ENCODE data around the gene FERMT2. TPM values are rescaled to one million over a fixed set of nuclear protein-coding genes. Genes with fewer than 3 reads are reported as not detected.

FERMT2 gene
- total and polyA plus RNA-seq, 2 donors (not counting 1 experiment from before 2014, with no cell fraction given): 0.05 TPM; not detected in 1

- no peak overlapping the region for H3K4me3 ChIP-seq (ENCODE audit: control extremely low read depth in 1 of 5, extremely low read depth in 1 of 5, insufficient read depth in 1 of 5, low read depth in 2 of 5, low read length in 4 of 5)
- ChIA-PET CTCF (no interaction called here), POLR2A (no interaction called here)
- H3K9me3 ChIP-seq (ENCODE audit: control extremely low read depth in 1 of 3, control insufficient read depth in 2 of 3, insufficient read depth in 1 of 3, low read length in 2 of 3): no peaks in the 10 kb centered on the region
- TF ChIP-seq EZH2 (IDR thresholded peaks at IDR 0.05; ENCODE audit: borderline replicate concordance, insufficient read depth, low read depth, low read length, poor library complexity, severe bottlenecking) (no peak), CTCF (IDR thresholded peaks at IDR 0.05) (no peak)
- Mint-ChIP-seq H3K27ac (no peak overlapping the region), H3K9me3 (ENCODE audit: insufficient read depth) (no peaks in the 10 kb centered on the region), H3K4me3 (no peak overlapping the region), H3K4me1 (no peaks in the 10 kb centered on the region), H3K27me3 (peaks cover 10% of the 10 kb centered on the region)
- intact Hi-C loops (cut with micrococcal nuclease): no loop called here
- ATAC-seq (ENCODE audit: low read depth) (no peak), DNase-seq (no peak)
- H3K27ac ChIP-seq (ENCODE audit: low read length in 2 of 2): no peak overlapping the region
- no peak overlapping the region for H3K9ac ChIP-seq (ENCODE audit: low read length)
- no peaks in the 10 kb centered on the region for H3K4me1 ChIP-seq (ENCODE audit: control insufficient read depth in 2 of 2, insufficient read depth in 2 of 2, low read length in 2 of 2)
- H2AFZ ChIP-seq (ENCODE audit: insufficient read depth, low read depth, low read length, poor library complexity, severe bottlenecking): no peak overlapping the region
- 56% methylated on average over 3 of the region's 5 CpGs for WGBS (ENCODE audit: insufficient coverage)
- no peaks in the 10 kb centered on the region for H3K36me3 ChIP-seq (replicated peaks in 1 of 2; ENCODE audit: control extremely low read depth in 1 of 2, control insufficient read depth in 1 of 2, extremely low read depth in 1 of 2, insufficient read depth in 2 of 2, low read length in 1 of 2)
- H3K4me2 ChIP-seq (replicated peaks; ENCODE audit: low read depth, low read length, poor library complexity, severe bottlenecking): no peak overlapping the region
- H4K20me1 ChIP-seq (ENCODE audit: control insufficient read depth, insufficient read depth, low read length, poor library complexity, severe bottlenecking): no peaks in the 10 kb centered on the region
- H3K27me3 ChIP-seq (replicated peaks in 1 of 4; ENCODE audit: control extremely low read depth in 1 of 4, control insufficient read depth in 3 of 4, insufficient read depth in 4 of 4, low read length in 3 of 4): no peaks in the 10 kb centered on the region
- no peaks in the 10 kb centered on the region for H3K79me2 ChIP-seq (ENCODE audit: control insufficient read depth, insufficient read depth, low read length)
Measured at GRCh38 chr14:52879958-52880357, 70.9 kb downstream of the FERMT2 start.

GRCh38 chr14:52878946-52879345 is 71.9 kb downstream of the FERMT2 start:
- no peak overlapping the region for H3K27ac Mint-ChIP-seq
- Histone ChIP-seq H3K9ac (ENCODE audit: low read length) (no peak overlapping the region), H3K9me3 (ENCODE audit: control extremely low read depth in 1 of 3, control insufficient read depth in 2 of 3, insufficient read depth in 1 of 3, low read length in 2 of 3) (no peaks in the 10 kb centered on the region), H4K20me1 (ENCODE audit: control insufficient read depth, insufficient read depth, low read length, poor library complexity, severe bottlenecking) (no peaks in the 10 kb centered on the region), H3K27ac (ENCODE audit: low read length in 2 of 2) (no peak overlapping the region), H2AFZ (ENCODE audit: insufficient read depth, low read depth, low read length, poor library complexity, severe bottlenecking) (no peak overlapping the region), H3K79me2 (ENCODE audit: control insufficient read depth, insufficient read depth, low read length) (no peaks in the 10 kb centered on the region), H3K4me2 (replicated peaks; ENCODE audit: low read depth, low read length, poor library complexity, severe bottlenecking) (no peak overlapping the region), H3K36me3 (replicated peaks in 1 of 2; ENCODE audit: control extremely low read depth in 1 of 2, control insufficient read depth in 1 of 2, extremely low read depth in 1 of 2, insufficient read depth in 2 of 2, low read length in 1 of 2) (no peaks in the 10 kb centered on the region), H3K27me3 (replicated peaks in 1 of 4; ENCODE audit: control extremely low read depth in 1 of 4, control insufficient read depth in 3 of 4, insufficient read depth in 4 of 4, low read length in 3 of 4) (no peaks in the 10 kb centered on the region), H3K4me1 (ENCODE audit: control insufficient read depth in 2 of 2, insufficient read depth in 2 of 2, low read length in 2 of 2) (no peaks in the 10 kb centered on the region), H3K4me3 (ENCODE audit: control extremely low read depth in 1 of 5, extremely low read depth in 1 of 5, insufficient read depth in 1 of 5, low read depth in 2 of 5, low read length in 4 of 5) (no peak overlapping the region)
- DNase-seq: no peak
- ATAC-seq (ENCODE audit: low read depth): no peak
- H3K4me1 Mint-ChIP-seq: no peaks in the 10 kb centered on the region
- no peak overlapping the region for H3K4me3 Mint-ChIP-seq
- POLR2A ChIA-PET: no interaction called here
- WGBS (ENCODE audit: insufficient coverage): no CpG with 5 or more reads among the region's 3 CpGs
- intact Hi-C loops (cut with micrococcal nuclease): no loop called here
- no peak for TF ChIP-seq EZH2 (IDR thresholded peaks at IDR 0.05; ENCODE audit: borderline replicate concordance, insufficient read depth, low read depth, low read length, poor library complexity, severe bottlenecking)
- TF ChIP-seq CTCF (IDR thresholded peaks at IDR 0.05): no peak
- H3K27me3 Mint-ChIP-seq: peaks cover 9% of the 10 kb centered on the region
- CTCF ChIA-PET: no interaction called here
- H3K9me3 Mint-ChIP-seq (ENCODE audit: insufficient read depth): no peaks in the 10 kb centered on the region

All from B cell (primary cell).